HepG2 (cell line): ENCODE results near the gene ATN1. TPM values are rescaled to one million over a fixed set of nuclear protein-coding genes. Genes with fewer than 3 reads are reported as not detected.
A peak's percentile ranks its signal among the peaks of the same experiment; 100 is the strongest.

Source experiments
- ATF3 ChIP-seq: sonication (generic); formaldehyde crosslinking; IDR thresholded peaks from 2 replicates; pipeline ENCODE4 v1.4.0; 2020; ENCODE audit warnings: missing genetic modification reagents
- EEA1 ChIP-seq: sonication (generic); formaldehyde crosslinking; IDR thresholded peaks from 2 replicates; pipeline ENCODE4 v1.5.1; 2020; ENCODE audit warnings: mild to moderate bottlenecking, missing genetic modification reagents, borderline replicate concordance
- EZH2 ChIP-seq: conservative IDR thresholded peaks from 2 replicates; pipeline ENCODE4 v1.6.1; 2012; ENCODE audit warnings: mild to moderate bottlenecking, low read depth, low read length, moderate library complexity
- FOXA3 ChIP-seq: IDR thresholded peaks from 2 replicates; pipeline ENCODE4 v1.6.1; 2016; ENCODE audit warnings: missing genetic modification reagents, missing compliant biosample characterization
- KLF6 ChIP-seq: IDR thresholded peaks from 2 replicates; pipeline ENCODE4 v1.8.0; 2016; ENCODE audit warnings: missing biosample characterization, missing genetic modification reagents
- MXD3 ChIP-seq: IDR thresholded peaks from 2 replicates; pipeline ENCODE4 v1.6.1; 2016; ENCODE audit warnings: mild to moderate bottlenecking, missing biosample characterization, missing genetic modification reagents
- NFAT5 ChIP-seq: sonication (generic); formaldehyde crosslinking; IDR thresholded peaks from 2 replicates; pipeline ENCODE4 v1.4.0; 2020; ENCODE audit warnings: missing genetic modification reagents
- RBAK ChIP-seq: sonication (generic); formaldehyde crosslinking; IDR thresholded peaks from 2 replicates; pipeline ENCODE4 v1.5.1; 2020; ENCODE audit warnings: mild to moderate bottlenecking, missing genetic modification reagents
- THAP7 ChIP-seq: sonication (generic); formaldehyde crosslinking; IDR thresholded peaks from 2 replicates; pipeline ENCODE4 v1.8.1; 2023; ENCODE audit warnings: mild to moderate bottlenecking, missing genetic modification reagents
- TSC22D2 ChIP-seq: sonication (generic); formaldehyde crosslinking; IDR thresholded peaks from 2 replicates; pipeline ENCODE4 v1.5.1; 2020; ENCODE audit warnings: missing genetic modification reagents, mild to moderate bottlenecking, borderline replicate concordance
- ZFP82 ChIP-seq: sonication (generic); formaldehyde crosslinking; IDR thresholded peaks from 2 replicates; pipeline ENCODE4 v1.5.1; 2020; ENCODE audit warnings: mild to moderate bottlenecking, missing genetic modification reagents, borderline replicate concordance
- polyA plus RNA-seq, 8 experiments: library from polyadenylated mRNA; depleted of rRNA in 3 of 8; stranded (reverse) in 7 of 8; unstranded in 1 of 8; fragments of >200 nt; fragmentation: Illumina TruSeq in 4 of 8; extraction: Trizol in 4 of 8; gene quantifications; 2 replicates each; pipeline versions ENCODE4 v1.2.1 to v1.2.3, GENCODE V29; 2011 to 2016; ENCODE audit warnings: low read depth in 4 of 8, missing spikeins in 1 of 8, mixed read lengths in 1 of 8; ENCODE audit not compliant: insufficient read depth in 1 of 8
- total RNA-seq, 5 experiments: library from RNA; depleted of rRNA; stranded (reverse); fragments of >200 nt; fragmentation: Illumina TruSeq; extraction: Trizol; gene quantifications; 2 replicates each; pipeline ENCODE4 v1.2.3, GENCODE V29; 2016; ENCODE audit warnings: low read depth in 1 of 5
- TF ChIP-seq, protein P1 (sequence below): sonication (generic); formaldehyde crosslinking; IDR thresholded peaks from 2 replicates; pipeline ENCODE4 v1.8.0; 2022; ENCODE audit warnings: low read depth, missing genetic modification reagents
- TF ChIP-seq, protein P2 (sequence below): sonication (generic); formaldehyde crosslinking; IDR thresholded peaks from 2 replicates; pipeline ENCODE4 v1.4.0; 2020; ENCODE audit warnings: missing genetic modification reagents, borderline replicate concordance
- TF ChIP-seq, protein P3 (sequence below): sonication (generic); formaldehyde crosslinking; IDR thresholded peaks from 2 replicates; pipeline ENCODE4 v1.5.0; 2020; ENCODE audit warnings: missing genetic modification reagents, mild to moderate bottlenecking, borderline replicate concordance

Gene ATN1
- total and polyA plus RNA-seq, 2 of the 13 experiments (the other 11 are each of a cell fraction or from before 2014, with no cell fraction given) = 2.1 to 8.6 TPM

- TF ChIP-seq EZH2 (no peak), KLF6 (CRISPR knock-in tag) (peak; percentile 80; the same call in 1 of the 2 replicates), MXD3 (no peak), RBAK (CRISPR knock-in tag) (no peak), NFAT5 (no peak), EEA1 (CRISPR knock-in tag) (no peak), FOXA3 (CRISPR knock-in tag) (peak; percentile 78), ZFP82 (CRISPR knock-in tag) (peak; percentile 37; the same call in 1 of the 2 replicates), TSC22D2 (no peak), ATF3 (CRISPR knock-in tag) (peak; percentile 73), THAP7 (CRISPR knock-in tag) (no peak)
- TF ChIP-seq, protein P1, sequence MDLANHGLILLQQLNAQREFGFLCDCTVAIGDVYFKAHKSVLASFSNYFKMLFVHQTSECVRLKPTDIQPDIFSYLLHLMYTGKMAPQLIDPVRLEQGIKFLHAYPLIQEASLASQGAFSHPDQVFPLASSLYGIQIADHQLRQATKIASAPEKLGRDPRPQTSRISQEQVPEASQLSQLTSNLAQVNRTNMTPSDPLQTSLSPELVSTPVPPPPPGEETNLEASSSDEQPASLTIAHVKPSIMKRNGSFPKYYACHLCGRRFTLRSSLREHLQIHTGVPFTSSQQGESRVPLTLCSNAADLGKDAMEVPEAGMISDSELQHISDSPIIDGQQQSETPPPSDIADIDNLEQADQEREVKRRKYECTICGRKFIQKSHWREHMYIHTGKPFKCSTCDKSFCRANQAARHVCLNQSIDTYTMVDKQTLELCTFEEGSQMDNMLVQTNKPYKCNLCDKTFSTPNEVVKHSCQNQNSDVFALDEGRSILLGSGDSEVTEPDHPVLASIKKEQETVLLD (CRISPR knock-in tag) = peak; percentile 77
- TF ChIP-seq, protein P2, sequence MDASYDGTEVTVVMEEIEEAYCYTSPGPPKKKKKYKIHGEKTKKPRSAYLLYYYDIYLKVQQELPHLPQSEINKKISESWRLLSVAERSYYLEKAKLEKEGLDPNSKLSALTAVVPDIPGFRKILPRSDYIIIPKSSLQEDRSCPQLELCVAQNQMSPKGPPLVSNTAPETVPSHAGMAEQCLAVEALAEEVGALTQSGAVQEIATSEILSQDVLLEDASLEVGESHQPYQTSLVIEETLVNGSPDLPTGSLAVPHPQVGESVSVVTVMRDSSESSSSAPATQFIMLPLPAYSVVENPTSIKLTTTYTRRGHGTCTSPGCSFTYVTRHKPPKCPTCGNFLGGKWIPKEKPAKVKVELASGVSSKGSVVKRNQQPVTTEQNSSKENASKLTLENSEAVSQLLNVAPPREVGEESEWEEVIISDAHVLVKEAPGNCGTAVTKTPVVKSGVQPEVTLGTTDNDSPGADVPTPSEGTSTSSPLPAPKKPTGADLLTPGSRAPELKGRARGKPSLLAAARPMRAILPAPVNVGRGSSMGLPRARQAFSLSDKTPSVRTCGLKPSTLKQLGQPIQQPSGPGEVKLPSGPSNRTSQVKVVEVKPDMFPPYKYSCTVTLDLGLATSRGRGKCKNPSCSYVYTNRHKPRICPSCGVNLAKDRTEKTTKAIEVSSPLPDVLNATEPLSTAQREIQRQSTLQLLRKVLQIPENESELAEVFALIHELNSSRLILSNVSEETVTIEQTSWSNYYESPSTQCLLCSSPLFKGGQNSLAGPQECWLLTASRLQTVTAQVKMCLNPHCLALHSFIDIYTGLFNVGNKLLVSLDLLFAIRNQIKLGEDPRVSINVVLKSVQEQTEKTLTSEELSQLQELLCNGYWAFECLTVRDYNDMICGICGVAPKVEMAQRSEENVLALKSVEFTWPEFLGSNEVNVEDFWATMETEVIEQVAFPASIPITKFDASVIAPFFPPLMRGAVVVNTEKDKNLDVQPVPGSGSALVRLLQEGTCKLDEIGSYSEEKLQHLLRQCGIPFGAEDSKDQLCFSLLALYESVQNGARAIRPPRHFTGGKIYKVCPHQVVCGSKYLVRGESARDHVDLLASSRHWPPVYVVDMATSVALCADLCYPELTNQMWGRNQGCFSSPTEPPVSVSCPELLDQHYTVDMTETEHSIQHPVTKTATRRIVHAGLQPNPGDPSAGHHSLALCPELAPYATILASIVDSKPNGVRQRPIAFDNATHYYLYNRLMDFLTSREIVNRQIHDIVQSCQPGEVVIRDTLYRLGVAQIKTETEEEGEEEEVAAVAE (CRISPR knock-in tag) = peak; percentile 87; the same call in 1 of the 2 replicates
- TF ChIP-seq, protein P3, sequence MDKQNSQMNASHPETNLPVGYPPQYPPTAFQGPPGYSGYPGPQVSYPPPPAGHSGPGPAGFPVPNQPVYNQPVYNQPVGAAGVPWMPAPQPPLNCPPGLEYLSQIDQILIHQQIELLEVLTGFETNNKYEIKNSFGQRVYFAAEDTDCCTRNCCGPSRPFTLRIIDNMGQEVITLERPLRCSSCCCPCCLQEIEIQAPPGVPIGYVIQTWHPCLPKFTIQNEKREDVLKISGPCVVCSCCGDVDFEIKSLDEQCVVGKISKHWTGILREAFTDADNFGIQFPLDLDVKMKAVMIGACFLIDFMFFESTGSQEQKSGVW (CRISPR knock-in tag) = no peak
Measured at GRCh38 chr12:6943722-6944380, 16.1 kb downstream of the ATN1 start, which contains the start of the genes C12orf57 and RNU7-1 (continued).
